Raji (cell line): ENCODE results near the gene KIF13A.

Experiments
- POLR2A ChIP-seq: IDR thresholded peaks from 2 replicates; pipeline ENCODE4 v1.6.1; 2011; ENCODE audit warnings: low read depth, low read length, control low read depth; ENCODE audit not compliant: insufficient read depth

The KIF13A gene

GRCh38 chr6:17881085-17881858 lies 106.2 kb downstream of the KIF13A start:
- TF ChIP-seq POLR2A, result no peak

GRCh38 chr6:17879184-17879583 lies 108.3 kb downstream of the KIF13A start:
- no peak for TF ChIP-seq POLR2A

GRCh38 chr6:17878734-17879133 lies 108.7 kb downstream of the KIF13A start:
- no peak for TF ChIP-seq POLR2A

- no peak for TF ChIP-seq POLR2A
Observed at GRCh38 chr6:17877895-17878440, 109.5 kb downstream of the KIF13A start.

- TF ChIP-seq POLR2A, result no peak
Observed at GRCh38 chr6:17877196-17877894, 110.1 kb downstream of the KIF13A start.

- no peak for TF ChIP-seq POLR2A
Observed at GRCh38 chr6:17874753-17875152, 112.7 kb downstream of the KIF13A start.

GRCh38 chr6:17872908-17873307 lies 114.5 kb downstream of the KIF13A start:
- no peak for TF ChIP-seq POLR2A

GRCh38 chr6:17871836-17872235 lies 115.6 kb downstream of the KIF13A start:
- no peak for TF ChIP-seq POLR2A

- no peak for TF ChIP-seq POLR2A
Observed at GRCh38 chr6:17871189-17871519, 116.3 kb downstream of the KIF13A start.

- TF ChIP-seq POLR2A, result no peak
Observed at GRCh38 chr6:17870300-17871188, 116.9 kb downstream of the KIF13A start.

GRCh38 chr6:17869753-17870050 lies 117.7 kb downstream of the KIF13A start:
- TF ChIP-seq POLR2A, result no peak

- no peak for TF ChIP-seq POLR2A
Observed at GRCh38 chr6:17869010-17869752, 118.3 kb downstream of the KIF13A start.

- TF ChIP-seq POLR2A, result no peak
Observed at GRCh38 chr6:17867880-17868279, 119.6 kb downstream of the KIF13A start.

- no peak for TF ChIP-seq POLR2A
Observed at GRCh38 chr6:17866876-17867444, 120.5 kb downstream of the KIF13A start.
